Activated CD4-positive, alpha-beta T cell treated with anti-CD3 and anti-CD28 coated beads, Interleukin-2, amount 50 U/mL, for 16 hours (primary cell): ENCODE data around the gene MRPL18.
"Not testable (repeated sequence)": the region's sequence is repeated elsewhere in the genome, so short reads cannot be mapped to it uniquely, and the experiment has no call there.

Source experiments
- DNase-seq: peaks from one replicate; pipeline ENCODE4 v3.0.0-alpha.2; 2020

MRPL18 gene

GRCh38 chr6:159777240-159777904, 12.9 kb upstream of the MRPL18 start:
- no peak for DNase-seq

GRCh38 chr6:159778131-159778530, 12.1 kb upstream of the MRPL18 start:
- no peak for DNase-seq

GRCh38 chr6:159778542-159779103, 11.6 kb upstream of the MRPL18 start:
- DNase-seq = no peak

- no peak for DNase-seq
Observed at GRCh38 chr6:159788276-159788675, 2.0 kb upstream of the MRPL18 start.

GRCh38 chr6:159788753-159789376, 1.4 kb upstream of the MRPL18 start:
- peak; percentile 26 for DNase-seq

GRCh38 chr6:159789377-159790148, 704 bp upstream of the MRPL18 start, which contains the start of gene TCP1:
Gene TCP1 (minus strand): TSS chr6:159789602. CDS start chr6:159789468, 134 bp downstream.
- peak; percentile 100 for DNase-seq

- no peak for DNase-seq
Observed at GRCh38 chr6:159790956-159791598, 810 bp downstream of the MRPL18 start.

- DNase-seq = not testable (repeated sequence)
Observed at GRCh38 chr6:159794976-159795375, 4.7 kb downstream of the MRPL18 start.

- no peak for DNase-seq
Observed at GRCh38 chr6:159797554-159797953, 7.3 kb downstream of the MRPL18 start.

- no peak for DNase-seq
Observed at GRCh38 chr6:159800141-159800865, 10.0 kb downstream of the MRPL18 start, which contains the start of gene PNLDC1. Gene PNLDC1 (plus strand): TSS chr6:159800276. CDS start chr6:159800308, 32 bp downstream.

- no peak for DNase-seq
Observed at GRCh38 chr6:159801935-159802334, 11.7 kb downstream of the MRPL18 start.

- DNase-seq = no peak
Observed at GRCh38 chr6:159804504-159804903, 14.2 kb downstream of the MRPL18 start.

GRCh38 chr6:159805440-159806020, 15.3 kb downstream of the MRPL18 start:
- DNase-seq = no peak

GRCh38 chr6:159806021-159806458, 15.8 kb downstream of the MRPL18 start:
- no peak for DNase-seq

- no peak for DNase-seq
Observed at GRCh38 chr6:159807150-159807858, 17.0 kb downstream of the MRPL18 start.

GRCh38 chr6:159808647-159809046, 18.4 kb downstream of the MRPL18 start:
- DNase-seq = no peak

- no peak for DNase-seq
Observed at GRCh38 chr6:159809149-159809548, 18.9 kb downstream of the MRPL18 start.

GRCh38 chr6:159813781-159814180, 23.5 kb downstream of the MRPL18 start:
- no peak for DNase-seq

- DNase-seq = no peak
Observed at GRCh38 chr6:159815410-159815809, 25.1 kb downstream of the MRPL18 start.

GRCh38 chr6:159816775-159817174, 26.5 kb downstream of the MRPL18 start:
- DNase-seq = not testable (repeated sequence)
